ENCODE results near the gene OLR1. TPM values are rescaled to one million over a fixed set of nuclear protein-coding genes. Genes with fewer than 3 reads are reported as not detected.
"Not testable (repeated sequence)": the region's sequence is repeated elsewhere in the genome, so short reads cannot be mapped to it uniquely, and the experiment has no call there.

The OLR1 gene
- total RNA-seq, 1 donor from 2014 or later: not detected

DNA sequence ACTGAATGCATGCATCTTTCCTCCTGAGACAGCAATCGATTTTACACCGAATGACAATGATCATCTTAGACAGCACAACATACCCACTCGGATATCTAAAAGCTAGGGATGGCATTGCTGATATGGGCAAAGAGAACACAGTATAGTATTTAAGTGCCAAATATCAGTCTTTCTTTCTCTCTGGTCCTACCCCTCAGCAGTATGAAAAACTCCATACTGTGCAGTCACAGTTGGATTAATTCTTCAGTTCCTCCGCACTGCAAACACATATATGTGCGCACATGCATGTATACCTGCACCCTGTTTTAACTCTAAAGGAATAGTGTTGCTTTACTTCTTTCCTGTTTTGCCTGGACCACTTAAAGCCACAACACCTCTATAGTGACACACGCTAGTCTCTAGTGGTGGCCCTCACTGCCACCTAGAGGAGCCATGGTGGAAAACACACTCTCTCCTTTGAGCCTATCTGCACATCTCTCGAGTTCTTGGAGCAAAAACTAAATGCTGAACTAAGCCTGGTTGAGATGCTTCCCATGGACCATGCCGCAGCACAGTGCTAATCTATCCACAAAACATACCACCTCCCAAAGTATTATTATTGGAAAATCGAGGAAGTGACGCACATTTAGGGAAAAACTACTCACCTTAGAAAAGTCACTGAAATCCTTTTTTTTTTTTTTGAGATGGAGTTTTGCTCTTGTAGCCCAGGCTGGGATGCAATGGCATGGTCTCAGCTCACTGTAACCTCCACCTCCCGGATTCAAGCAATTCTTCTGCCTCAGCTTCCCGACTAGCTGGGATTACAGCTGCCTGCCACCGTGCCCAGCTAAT is 18.8 kb upstream of the OLR1 start:
- DNase-seq (ENCODE audit: low read depth, low spot score): no peak

GRCh38 chr12:10189653-10190052 is 17.7 kb upstream of the OLR1 start:
- DNase-seq (ENCODE audit: low read depth, low spot score): no peak

DNA sequence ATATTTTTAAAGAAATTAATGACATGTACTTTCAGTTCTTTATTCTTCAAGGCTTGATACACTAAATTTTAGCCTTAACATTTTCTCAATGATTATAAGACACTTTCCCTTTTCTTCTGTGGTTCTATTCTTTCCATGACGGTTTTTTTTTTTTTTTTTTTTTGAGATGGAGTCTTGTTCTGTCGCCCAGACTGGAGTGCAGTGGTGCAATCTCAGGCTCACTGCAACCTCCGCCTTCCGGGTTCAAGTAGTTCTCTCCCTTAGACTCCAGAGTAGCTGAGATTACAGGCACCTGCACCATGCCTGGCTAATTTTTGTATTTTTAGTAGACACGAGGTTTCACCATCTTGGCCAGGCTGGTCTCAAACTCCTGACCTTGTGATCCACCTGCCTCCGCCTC is 15.0 kb upstream of the OLR1 start:
- not testable (repeated sequence) for DNase-seq (ENCODE audit: low read depth, low spot score)

GRCh38 chr12:10186299-10186698 is 14.4 kb upstream of the OLR1 start:
- no peak for DNase-seq (ENCODE audit: low read depth, low spot score)

GRCh38 chr12:10184261-10184843 is 12.4 kb upstream of the OLR1 start:
- no peak for DNase-seq (ENCODE audit: low read depth, low spot score)

GRCh38 chr12:10182354-10183049 is 10.6 kb upstream of the OLR1 start:
- DNase-seq (ENCODE audit: low read depth, low spot score): no peak

DNA sequence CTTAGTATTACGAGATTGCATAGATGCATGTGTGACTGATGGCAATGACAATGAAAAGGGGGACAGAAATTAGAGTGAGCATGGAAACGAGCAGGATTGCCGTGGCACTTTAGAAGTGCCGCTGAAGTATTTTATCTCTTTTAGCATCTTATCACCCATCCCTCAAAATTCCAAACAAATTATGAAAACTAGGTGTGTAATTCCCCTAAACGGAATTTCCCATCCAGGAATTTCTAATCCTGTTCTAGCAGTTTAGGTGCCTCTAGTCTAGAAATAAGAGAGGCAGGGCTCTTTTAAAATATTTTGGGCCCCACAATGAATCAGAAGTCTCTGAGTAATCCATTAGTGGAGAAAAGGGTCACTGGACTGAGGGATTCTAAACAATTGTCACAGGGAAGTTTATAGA is 7.8 kb upstream of the OLR1 start:
- DNase-seq (ENCODE audit: low read depth, low spot score): no peak

GRCh38 chr12:10178821-10179220 is 6.9 kb upstream of the OLR1 start, which contains the start of gene TMEM52B:
TSS of gene TMEM52B (plus strand) at chr12:10179032. CDS start at chr12:10179575, 543 bp downstream.
- DNase-seq (ENCODE audit: low read depth, low spot score): no peak

DNA sequence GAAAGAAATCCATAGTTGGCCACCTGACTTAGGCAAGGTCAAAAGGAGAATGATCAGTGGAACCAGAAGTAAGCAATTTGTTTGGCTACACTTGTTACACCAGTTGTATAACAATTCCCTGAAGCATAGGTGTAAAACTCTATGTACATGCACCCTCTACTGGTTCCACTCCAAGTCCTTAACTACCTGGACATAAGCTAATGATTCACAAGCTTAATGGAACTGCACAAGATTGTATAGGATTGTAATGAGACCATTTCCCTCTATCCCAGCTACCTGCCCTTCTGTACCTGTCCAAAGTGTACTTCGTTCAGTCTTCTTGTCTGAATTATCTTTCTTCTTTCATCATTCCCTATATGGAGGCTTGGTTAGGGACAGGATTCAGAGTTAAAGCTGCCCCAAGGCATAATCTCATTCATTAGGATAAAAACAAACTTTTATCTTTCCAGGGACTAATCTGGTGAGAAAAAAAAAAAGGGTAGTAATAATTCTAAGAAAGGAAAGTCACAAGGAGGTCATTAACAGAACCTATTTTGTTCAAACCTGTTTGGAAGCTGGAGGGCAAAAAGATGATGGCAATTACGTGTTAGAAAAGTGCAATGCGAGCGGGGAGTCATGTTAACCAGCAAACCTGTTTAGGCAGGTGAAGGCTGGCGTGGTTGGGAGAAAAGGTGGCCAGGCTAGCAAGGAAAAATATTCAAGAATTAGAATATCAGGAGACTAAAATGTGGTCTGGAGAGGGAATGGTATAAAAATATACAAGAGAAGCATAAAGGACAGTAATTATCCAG is 4.1 kb upstream of the OLR1 start:
- DNase-seq (ENCODE audit: low read depth, low spot score): no peak

DNA sequence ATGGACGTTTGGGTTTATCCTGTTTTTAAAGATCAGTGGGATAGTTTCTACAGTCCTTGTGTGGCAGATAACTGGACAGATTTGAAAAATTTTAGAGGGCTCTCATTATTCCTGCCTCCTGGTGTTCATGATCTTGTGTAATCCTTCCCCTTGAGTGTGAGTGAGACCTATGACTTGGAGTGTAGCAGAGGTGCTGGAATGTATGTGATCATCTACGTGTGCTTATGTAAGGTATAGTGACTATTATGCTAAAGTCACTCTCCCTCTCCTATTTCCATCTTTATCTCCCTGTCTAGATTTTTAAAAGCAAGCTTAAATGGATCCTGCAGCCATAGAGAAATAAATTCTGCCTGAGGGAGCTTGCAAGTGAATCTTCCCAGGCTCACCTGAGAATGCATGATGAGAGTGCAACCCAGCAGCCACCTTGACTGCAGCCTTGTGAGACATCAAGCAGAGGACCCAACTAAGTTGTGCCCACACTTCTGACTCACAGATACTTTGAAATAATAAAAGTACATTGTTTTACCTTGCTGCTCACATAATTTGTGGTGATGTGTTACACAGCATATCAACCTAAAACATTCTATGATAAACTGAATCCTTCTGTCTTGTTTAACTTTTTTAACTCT is 3.2 kb upstream of the OLR1 start:
- no peak for DNase-seq (ENCODE audit: low read depth, low spot score)

DNA sequence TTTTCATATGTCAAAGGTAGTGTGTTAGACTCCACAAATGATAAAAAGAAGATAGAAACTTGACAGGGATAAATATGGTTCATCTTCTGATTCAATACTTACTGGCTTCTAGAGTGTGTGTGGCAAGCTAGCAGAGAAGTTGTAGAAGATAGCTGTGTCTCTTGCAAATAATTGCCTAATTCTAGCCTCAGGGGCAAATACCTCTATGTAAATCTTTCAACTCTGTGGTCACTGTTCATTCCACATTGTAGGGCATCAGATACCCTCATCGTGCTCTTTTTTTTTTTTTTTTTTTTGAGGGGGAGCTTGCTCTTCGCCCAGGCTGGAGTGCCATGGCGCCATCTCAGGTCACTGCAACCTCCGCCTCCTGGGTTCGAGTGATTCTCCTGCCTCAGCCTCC is 1.7 kb downstream of the OLR1 start:
- DNase-seq (ENCODE audit: low read depth, low spot score): no peak

GRCh38 chr12:10169104-10169503 is 2.8 kb downstream of the OLR1 start:
- DNase-seq (ENCODE audit: low read depth, low spot score): no peak

- DNase-seq (ENCODE audit: low read depth, low spot score): no peak
Measured at GRCh38 chr12:10167599-10167998, 4.3 kb downstream of the OLR1 start.

DNA sequence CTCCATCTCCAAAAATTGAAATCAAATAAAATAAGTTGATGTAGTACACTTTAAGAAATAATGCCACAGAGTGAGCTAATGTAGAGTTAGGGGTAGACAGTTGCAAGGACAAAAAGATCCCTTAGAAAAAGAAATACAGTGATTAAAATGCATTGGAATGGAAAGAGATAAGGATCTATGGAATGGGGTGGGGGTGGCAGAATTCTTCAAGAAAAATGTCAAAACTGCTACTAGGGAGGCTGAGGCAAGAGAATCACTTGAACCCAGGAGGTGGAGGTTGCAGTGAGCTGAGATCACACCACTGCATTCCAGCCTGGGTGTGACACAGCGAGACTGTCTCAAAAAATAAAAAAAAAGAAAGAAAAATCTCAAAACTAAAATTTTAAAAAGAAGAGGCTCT is 6.5 kb downstream of the OLR1 start:
- no peak for DNase-seq (ENCODE audit: low read depth, low spot score)

DNA sequence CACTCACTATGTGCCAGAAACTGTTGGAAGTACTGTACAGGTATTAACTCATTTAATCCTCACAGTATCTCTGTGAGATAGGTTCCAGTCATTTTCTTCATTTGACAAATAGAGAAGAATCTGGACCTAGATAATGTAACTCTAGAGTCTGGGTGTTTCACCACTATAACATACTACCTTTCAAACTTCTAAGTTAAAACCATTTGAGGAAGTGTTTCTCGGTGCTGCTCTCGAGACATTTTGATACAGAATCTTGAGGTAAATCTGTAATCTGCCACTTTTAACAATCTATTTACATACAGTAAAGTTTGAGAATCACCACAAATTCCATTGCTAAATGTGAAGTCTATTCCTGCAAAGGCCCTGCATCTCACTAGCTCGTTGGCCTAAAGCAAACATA is 8.8 kb downstream of the OLR1 start:
- no peak for DNase-seq (ENCODE audit: low read depth, low spot score)

GRCh38 chr12:10160617-10161385 is 11.1 kb downstream of the OLR1 start:
- DNase-seq (ENCODE audit: low read depth, low spot score): no peak

- no peak for DNase-seq (ENCODE audit: low read depth, low spot score)
Measured at GRCh38 chr12:10159280-10159679, 12.7 kb downstream of the OLR1 start.

GRCh38 chr12:10158406-10158805 is 13.5 kb downstream of the OLR1 start:
- DNase-seq (ENCODE audit: low read depth, low spot score): no peak

DNA sequence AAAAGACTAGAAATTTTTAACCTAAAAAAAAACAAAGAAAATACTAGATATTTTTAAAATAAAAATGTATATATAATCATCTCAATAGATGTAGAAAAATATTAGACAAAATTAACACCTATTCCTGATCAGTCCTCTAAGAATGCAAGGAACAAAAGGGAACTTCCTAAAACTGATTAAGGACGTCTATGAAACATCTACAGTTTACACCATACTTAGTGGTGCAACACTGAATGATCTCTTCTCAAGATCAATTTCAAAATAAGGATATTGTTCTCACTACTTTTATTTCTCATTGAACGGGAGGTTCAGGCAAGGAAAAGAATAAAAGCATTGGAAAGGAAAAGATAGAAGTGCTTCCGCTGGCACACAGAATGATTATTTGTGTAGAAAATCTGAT is 16.0 kb downstream of the OLR1 start:
- DNase-seq (ENCODE audit: low read depth, low spot score): no peak

- DNase-seq (ENCODE audit: low read depth, low spot score): no peak
Measured at GRCh38 chr12:10154145-10154496, 17.8 kb downstream of the OLR1 start.
